ENCODE measurements around the gene CCSAP. TPM values are rescaled to one million over a fixed set of nuclear protein-coding genes. Genes with fewer than 3 reads are reported as not detected.

CCSAP gene
- polyA plus RNA-seq, 3 donors, result 5.2 to 12.2 (median 6.7) TPM

DNA sequence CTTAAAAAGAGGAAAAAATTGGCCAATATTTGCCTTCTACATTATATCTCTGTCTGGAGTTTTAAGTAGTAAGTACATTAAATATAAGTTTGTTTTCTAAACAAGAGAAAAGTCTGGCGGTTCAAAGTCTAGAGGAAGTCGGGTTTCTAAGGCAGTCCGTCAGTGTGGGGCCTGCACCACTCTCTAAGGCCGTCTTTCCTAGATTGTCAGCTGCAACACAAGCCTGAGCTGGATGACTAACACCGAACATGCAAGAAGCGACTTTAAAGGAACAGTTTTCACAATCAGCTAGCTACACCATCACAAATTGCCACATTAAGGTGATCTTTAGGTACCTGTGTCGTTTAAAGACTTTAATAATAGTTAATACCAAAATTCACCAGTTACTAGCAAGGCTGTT is 19.6 kb downstream of the CCSAP start:
- intact Hi-C loops (cut with micrococcal nuclease), result no loop called here
- H3K4me2 ChIP-seq (replicated peaks; ENCODE audit: extremely low read depth, low read length, poor library complexity, severe bottlenecking), result no peak overlapping the region
- peaks cover 0 to 20% of the 10 kb centered on the region in 2 donors for H3K4me1 ChIP-seq (ENCODE audit: control insufficient read depth in 1 of 2, insufficient read depth in 2 of 2, low read length in 2 of 2)
- TF ChIP-seq, protein P1, sequence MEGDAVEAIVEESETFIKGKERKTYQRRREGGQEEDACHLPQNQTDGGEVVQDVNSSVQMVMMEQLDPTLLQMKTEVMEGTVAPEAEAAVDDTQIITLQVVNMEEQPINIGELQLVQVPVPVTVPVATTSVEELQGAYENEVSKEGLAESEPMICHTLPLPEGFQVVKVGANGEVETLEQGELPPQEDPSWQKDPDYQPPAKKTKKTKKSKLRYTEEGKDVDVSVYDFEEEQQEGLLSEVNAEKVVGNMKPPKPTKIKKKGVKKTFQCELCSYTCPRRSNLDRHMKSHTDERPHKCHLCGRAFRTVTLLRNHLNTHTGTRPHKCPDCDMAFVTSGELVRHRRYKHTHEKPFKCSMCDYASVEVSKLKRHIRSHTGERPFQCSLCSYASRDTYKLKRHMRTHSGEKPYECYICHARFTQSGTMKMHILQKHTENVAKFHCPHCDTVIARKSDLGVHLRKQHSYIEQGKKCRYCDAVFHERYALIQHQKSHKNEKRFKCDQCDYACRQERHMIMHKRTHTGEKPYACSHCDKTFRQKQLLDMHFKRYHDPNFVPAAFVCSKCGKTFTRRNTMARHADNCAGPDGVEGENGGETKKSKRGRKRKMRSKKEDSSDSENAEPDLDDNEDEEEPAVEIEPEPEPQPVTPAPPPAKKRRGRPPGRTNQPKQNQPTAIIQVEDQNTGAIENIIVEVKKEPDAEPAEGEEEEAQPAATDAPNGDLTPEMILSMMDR (IDR thresholded peaks at IDR 0.05), result no peak
- WGBS (ENCODE audit: insufficient coverage), result 90% methylated on average over 4 of the region's 7 CpGs
- H3K27ac ChIP-seq (ENCODE audit: low read depth in 1 of 2, low read length in 2 of 2), result no peak overlapping the region
- no peaks in the 10 kb centered on the region for H3K9me3 Mint-ChIP-seq
- no peaks in the 10 kb centered on the region for H3K9me3 ChIP-seq (replicated peaks in 1 of 2; ENCODE audit: control insufficient read depth in 1 of 2, insufficient read depth in 1 of 2, low read length in 2 of 2)
- H3K27ac Mint-ChIP-seq, result peak overlapping the region in 2 of 7 donors; percentile 8 to 42
- H3K4me1 Mint-ChIP-seq, result peaks cover 7% of the 10 kb centered on the region
- no peak for DNase-seq
- no peak overlapping the region for H3K9ac ChIP-seq (ENCODE audit: insufficient read depth, low read length, poor library complexity, severe bottlenecking)
- peaks cover 69 to 83% of the 10 kb centered on the region in 2 donors for H3K36me3 Mint-ChIP-seq
- no peak overlapping the region for H3K4me3 Mint-ChIP-seq
- H2AFZ ChIP-seq (ENCODE audit: insufficient read depth, low read depth, low read length, poor library complexity, severe bottlenecking), result no peak overlapping the region
- no peaks in the 10 kb centered on the region for H4K20me1 ChIP-seq (ENCODE audit: insufficient read depth, low read length)
- H3K27me3 ChIP-seq (ENCODE audit: control insufficient read depth in 2 of 2, insufficient read depth in 2 of 2, low read length in 2 of 2), result no peaks in the 10 kb centered on the region
- H3K79me2 ChIP-seq (ENCODE audit: insufficient read depth, low read length), result peaks cover 34% of the 10 kb centered on the region
- no peak overlapping the region for H3K4me3 ChIP-seq (replicated peaks in 1 of 3; ENCODE audit: low read depth in 2 of 3, low read length in 3 of 3)
- H3K36me3 ChIP-seq (replicated peaks in 1 of 2; ENCODE audit: control insufficient read depth in 1 of 2, insufficient read depth in 2 of 2, low read length in 2 of 2), result peaks cover 55 to 81% of the 10 kb centered on the region in 2 donors
- peaks cover 0 to 1% (median 0%) of the 10 kb centered on the region in 3 donors for H3K27me3 Mint-ChIP-seq (ENCODE audit: low read depth in 3 of 3)

GRCh38 chr1:229319487-229319886 is 23.4 kb downstream of the CCSAP start:
- H3K4me2 ChIP-seq (replicated peaks; ENCODE audit: extremely low read depth, low read length, poor library complexity, severe bottlenecking), result no peak overlapping the region

More at GRCh38 chr1:229319487-229319886, 23.4 kb downstream of the CCSAP start:
- TF ChIP-seq, protein P1 (IDR thresholded peaks at IDR 0.05), result no peak
- Histone ChIP-seq H2AFZ (ENCODE audit: insufficient read depth, low read depth, low read length, poor library complexity, severe bottlenecking) (no peak overlapping the region), H3K4me3 (replicated peaks in 1 of 3; ENCODE audit: low read depth in 2 of 3, low read length in 3 of 3) (no peak overlapping the region), H3K36me3 (replicated peaks in 1 of 2; ENCODE audit: control insufficient read depth in 1 of 2, insufficient read depth in 2 of 2, low read length in 2 of 2) (peaks cover 39 to 63% of the 10 kb centered on the region in 2 donors), H3K27me3 (ENCODE audit: control insufficient read depth in 2 of 2, insufficient read depth in 2 of 2, low read length in 2 of 2) (no peaks in the 10 kb centered on the region), H3K9me3 (replicated peaks in 1 of 2; ENCODE audit: control insufficient read depth in 1 of 2, insufficient read depth in 1 of 2, low read length in 2 of 2) (no peaks in the 10 kb centered on the region), H3K27ac (ENCODE audit: low read depth in 1 of 2, low read length in 2 of 2) (no peak overlapping the region), H3K9ac (ENCODE audit: insufficient read depth, low read length, poor library complexity, severe bottlenecking) (no peak overlapping the region), H3K79me2 (ENCODE audit: insufficient read depth, low read length) (peaks cover 9% of the 10 kb centered on the region), H4K20me1 (ENCODE audit: insufficient read depth, low read length) (no peaks in the 10 kb centered on the region), H3K4me1 (ENCODE audit: control insufficient read depth in 1 of 2, insufficient read depth in 2 of 2, low read length in 2 of 2) (no peaks in the 10 kb centered on the region)
- H3K4me1 Mint-ChIP-seq, result no peaks in the 10 kb centered on the region
- WGBS (ENCODE audit: insufficient coverage), result no CpG with 5 or more reads among the region's 7 CpGs
- no peak overlapping the region for H3K4me3 Mint-ChIP-seq
- intact Hi-C loops (cut with micrococcal nuclease), result no loop called here
- H3K27me3 Mint-ChIP-seq (ENCODE audit: low read depth in 3 of 3), result peaks cover 0 to 1% (median 0%) of the 10 kb centered on the region in 3 donors
- H3K9me3 Mint-ChIP-seq, result peaks cover 0 to 2% (median 0%) of the 10 kb centered on the region in 7 donors
- H3K36me3 Mint-ChIP-seq, result peaks cover 46 to 67% of the 10 kb centered on the region in 2 donors
- no peak for DNase-seq
- peak overlapping the region in 3 of 7 donors; percentile 25 to 41 (median 34) for H3K27ac Mint-ChIP-seq
